GM21825 (cell line): Measurements from ENCODE around the gene ZSWIM9.
"Not testable (repeated sequence)": the region's sequence is repeated elsewhere in the genome, so short reads cannot be mapped to it uniquely, and the experiment has no call there.

Experiments used
- ATAC-seq: cut with Tn5 transposase; IDR thresholded peaks from one replicate; pipeline ENCODE4 v1.9.1; 2021; ENCODE audit warnings: mild to moderate bottlenecking, moderate library complexity; ENCODE audit not compliant: unreplicated experiment

The ZSWIM9 gene

GRCh38 chr19:48210005-48210404 is 39.5 kb downstream of the ZSWIM9 start:
- ATAC-seq: no peak

GRCh38 chr19:48213959-48214358 is 43.5 kb downstream of the ZSWIM9 start:
- no peak for ATAC-seq

GRCh38 chr19:48216933-48217332 is 46.5 kb downstream of the ZSWIM9 start:
- no peak for ATAC-seq

DNA sequence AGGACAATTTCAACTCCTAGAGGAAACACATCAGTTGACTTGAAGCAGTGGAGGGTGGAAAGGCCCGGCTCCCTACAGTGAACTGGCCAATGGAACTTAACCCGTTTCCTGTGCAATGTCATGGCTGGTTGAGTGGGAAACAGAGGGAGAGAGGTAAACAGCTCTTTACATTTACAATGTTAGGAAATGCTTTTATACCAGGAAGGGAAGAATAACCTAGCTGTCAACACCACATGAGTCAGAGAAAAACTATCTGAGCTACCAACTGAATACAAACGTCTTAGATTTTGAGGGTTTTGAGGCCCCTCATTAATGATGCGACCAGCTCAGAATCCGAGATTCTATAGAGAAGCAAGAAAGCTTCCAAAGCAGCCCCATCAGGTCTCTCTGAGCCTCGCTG is 48.5 kb downstream of the ZSWIM9 start:
- ATAC-seq: no peak

GRCh38 chr19:48220784-48221183 is 50.3 kb downstream of the ZSWIM9 start:
- ATAC-seq: not testable (repeated sequence)

DNA sequence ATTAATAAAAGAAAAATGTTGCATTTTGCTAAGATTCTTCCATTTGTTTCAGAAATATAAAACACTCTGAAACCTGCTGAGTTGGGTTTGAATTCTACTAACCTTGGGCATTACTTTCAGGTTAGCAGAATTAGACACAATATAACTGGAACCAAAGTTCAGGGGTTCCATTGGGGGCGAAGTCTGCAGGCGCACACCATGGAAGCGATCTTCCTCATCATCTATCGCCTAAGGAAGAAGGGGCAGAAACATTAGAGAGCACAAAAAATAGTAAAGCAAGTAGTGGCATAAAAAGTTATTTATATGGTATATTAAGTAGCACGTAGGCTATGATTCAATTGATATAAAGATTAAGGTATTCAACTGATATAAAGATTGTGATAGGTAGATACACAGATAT is 51.1 kb downstream of the ZSWIM9 start:
- ATAC-seq: no peak

- ATAC-seq: no peak
These were observed 60.2 kb downstream of the ZSWIM9 start for GRCh38 chr19:48230555-48231129.

DNA sequence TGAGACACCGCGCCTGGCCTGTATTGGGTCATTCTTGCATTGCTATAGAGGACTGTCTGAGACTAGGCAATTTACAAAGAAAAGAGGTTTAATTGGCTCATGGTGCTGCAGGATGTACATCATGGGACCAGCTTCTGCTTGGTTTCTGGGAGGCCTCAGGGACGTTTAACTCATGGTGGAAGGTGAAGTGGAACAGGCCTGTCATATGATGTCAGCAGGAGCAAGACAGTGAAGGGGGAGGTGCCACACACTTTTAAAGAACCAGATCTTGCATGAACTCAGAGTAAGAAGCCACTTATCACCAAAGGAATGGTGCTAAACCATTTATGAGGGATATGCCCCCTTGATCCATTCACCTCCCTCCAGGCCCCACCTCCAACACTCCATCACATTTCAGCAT is 66.6 kb downstream of the ZSWIM9 start:
- no peak for ATAC-seq

GRCh38 chr19:48239120-48239519 is 68.6 kb downstream of the ZSWIM9 start:
- ATAC-seq: no peak

GRCh38 chr19:48239582-48240141 is 69.2 kb downstream of the ZSWIM9 start:
- no peak for ATAC-seq

GRCh38 chr19:48241771-48242170 is 71.3 kb downstream of the ZSWIM9 start:
- not testable (repeated sequence) for ATAC-seq

- ATAC-seq: no peak
These were observed 73.8 kb downstream of the ZSWIM9 start for GRCh38 chr19:48244281-48244680.

GRCh38 chr19:48246101-48246500 is 75.6 kb downstream of the ZSWIM9 start:
- ATAC-seq: no peak

DNA sequence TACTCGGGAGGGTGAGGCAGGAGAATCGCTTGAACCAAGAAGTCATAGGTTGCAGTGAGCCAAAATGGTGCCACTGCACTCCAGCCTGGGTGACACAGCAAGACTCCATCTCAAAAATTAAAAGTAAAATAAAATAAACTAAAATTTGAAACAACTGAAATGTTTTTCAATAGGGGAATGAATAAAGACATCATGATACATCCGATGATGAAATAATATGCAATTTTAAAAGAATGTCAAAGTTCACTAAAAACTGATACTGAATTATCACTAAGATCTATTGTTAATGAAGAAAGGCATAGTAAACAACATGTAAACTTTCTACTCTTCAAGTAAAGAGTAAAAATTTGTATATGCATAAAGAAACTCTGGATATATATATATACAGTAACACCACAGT is 76.7 kb downstream of the ZSWIM9 start:
- ATAC-seq: no peak
